Measurements from ENCODE around the gene AFAP1.

DNA sequence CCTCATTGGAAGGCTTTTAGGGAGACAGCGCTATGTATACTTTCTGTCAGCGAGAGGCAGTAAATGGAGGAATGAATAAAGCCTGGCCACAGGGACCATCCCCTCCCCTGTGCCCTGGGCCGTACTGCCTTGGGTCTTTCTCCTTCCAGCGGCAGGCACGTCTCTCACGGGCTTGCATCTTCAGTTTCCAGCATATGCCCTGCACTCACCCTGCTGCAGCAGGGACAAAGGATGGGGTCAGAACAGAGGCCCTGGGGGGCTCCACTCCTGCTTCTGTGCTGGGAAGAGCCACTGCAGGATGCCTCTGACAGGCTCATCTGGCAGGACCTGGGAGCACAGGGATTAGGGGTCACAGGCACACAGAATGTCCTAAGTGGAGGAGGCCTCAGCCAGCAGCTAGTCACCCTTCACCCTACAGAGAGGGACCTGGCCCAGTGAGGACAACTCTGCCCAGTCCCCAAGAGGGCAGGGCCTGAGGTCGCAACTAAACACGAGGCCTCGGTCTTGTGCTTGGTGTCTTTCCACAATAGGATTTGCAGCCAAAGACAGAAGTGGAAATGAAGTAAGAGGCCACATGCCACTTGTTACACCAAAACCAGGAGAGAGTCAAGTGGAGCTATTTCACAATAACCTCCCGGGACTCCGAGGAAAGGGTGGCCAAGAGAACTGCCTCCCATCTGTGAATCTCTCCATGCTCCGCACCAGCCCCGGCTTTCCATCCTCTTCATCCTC is 150.8 kb downstream of the AFAP1 start:
- no peak for TF ChIP-seq EZH2phosphoT487 (IDR thresholded peaks at IDR 0.05)
- TF ChIP-seq, protein P1, sequence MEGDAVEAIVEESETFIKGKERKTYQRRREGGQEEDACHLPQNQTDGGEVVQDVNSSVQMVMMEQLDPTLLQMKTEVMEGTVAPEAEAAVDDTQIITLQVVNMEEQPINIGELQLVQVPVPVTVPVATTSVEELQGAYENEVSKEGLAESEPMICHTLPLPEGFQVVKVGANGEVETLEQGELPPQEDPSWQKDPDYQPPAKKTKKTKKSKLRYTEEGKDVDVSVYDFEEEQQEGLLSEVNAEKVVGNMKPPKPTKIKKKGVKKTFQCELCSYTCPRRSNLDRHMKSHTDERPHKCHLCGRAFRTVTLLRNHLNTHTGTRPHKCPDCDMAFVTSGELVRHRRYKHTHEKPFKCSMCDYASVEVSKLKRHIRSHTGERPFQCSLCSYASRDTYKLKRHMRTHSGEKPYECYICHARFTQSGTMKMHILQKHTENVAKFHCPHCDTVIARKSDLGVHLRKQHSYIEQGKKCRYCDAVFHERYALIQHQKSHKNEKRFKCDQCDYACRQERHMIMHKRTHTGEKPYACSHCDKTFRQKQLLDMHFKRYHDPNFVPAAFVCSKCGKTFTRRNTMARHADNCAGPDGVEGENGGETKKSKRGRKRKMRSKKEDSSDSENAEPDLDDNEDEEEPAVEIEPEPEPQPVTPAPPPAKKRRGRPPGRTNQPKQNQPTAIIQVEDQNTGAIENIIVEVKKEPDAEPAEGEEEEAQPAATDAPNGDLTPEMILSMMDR (IDR thresholded peaks at IDR 0.05): no peak

All from neural progenitor cell (in vitro differentiated cells).